ENCODE measurements around the gene MGAT1. TPM values are rescaled to one million over a fixed set of nuclear protein-coding genes. Genes with fewer than 3 reads are reported as not detected.

Gene MGAT1
- total RNA-seq, 1 donor from 2014 or later: 124 TPM

GRCh38 chr5:180739271-180739670, 63.3 kb downstream of the MGAT1 start:
- intact Hi-C loops (cut with micrococcal nuclease): no loop called here

- intact Hi-C loops (cut with micrococcal nuclease): no loop called here
Observed at GRCh38 chr5:180736536-180736935, 66.1 kb downstream of the MGAT1 start.

Other genes starting within 250 kb of the MGAT1 start
- not detected in 2 replicates for gene SCGB3A1, start 211.3 kb downstream of the MGAT1 start, total RNA-seq
- gene FLT4, start 153.2 kb downstream of the MGAT1 start, total RNA-seq: 0.95 and 1.4 TPM in 2 replicates
- gene OR2Y1, start 62.7 kb downstream of the MGAT1 start, total RNA-seq: not detected in 2 replicates
- 26.9 and 29.2 TPM in 2 replicates for gene ZFP62, start 58.5 kb upstream of the MGAT1 start, total RNA-seq
- not detected in 2 replicates for gene BTNL8, start 96.4 kb upstream of the MGAT1 start, total RNA-seq
- gene BTNL3, start 186.0 kb upstream of the MGAT1 start, total RNA-seq: not detected in 2 replicates
- gene BTNL9, start 237.5 kb upstream of the MGAT1 start, total RNA-seq: not detected in 2 replicates

All from T-helper 2 cell treated with Interferon-gamma antibody and Interleukin-4, amounts not matched to agents 100 ng/mL and 5 ng/mL, for 36 hours (primary cell).